Ascending aorta (tissue), 2 donors: ENCODE results near the gene DPP3. TPM values are rescaled to one million over a fixed set of nuclear protein-coding genes. Genes with fewer than 3 reads are reported as not detected.

Experiments used
- DNase-seq, 2 donors: peaks; one replicate each; pipeline ENCODE4 v3.0.0-alpha.2; 2019; ENCODE audit warnings: low spot score in 2 of 2
- H3K27ac ChIP-seq, 2 donors: fragments of 200-600 bp; sonication (generic); one replicate each; pipeline ENCODE4 v1.5.1; 2016 to 2017; ENCODE audit warnings: mild to moderate bottlenecking in 1 of 2
- H3K27me3 ChIP-seq: fragments of 200-600 bp; sonication (generic); one replicate; pipeline ENCODE4 v1.5.1; 2017
- H3K36me3 ChIP-seq, 2 donors: fragments of 200-600 bp; sonication (generic); one replicate each; pipeline ENCODE4 v1.5.1; 2016
- H3K4me1 ChIP-seq, 2 donors: fragments of 200-600 bp; sonication (generic); one replicate each; pipeline ENCODE4 v1.5.1; 2016 to 2017; ENCODE audit warnings: mild to moderate bottlenecking in 1 of 2
- H3K4me3 ChIP-seq, 2 donors: fragments of 200-600 bp; sonication (generic); one replicate each; pipeline ENCODE4 v1.5.1; 2016 to 2017; ENCODE audit warnings: mild to moderate bottlenecking in 1 of 2
- H3K9me3 ChIP-seq, 2 donors: fragments of 200-600 bp; sonication (generic); one replicate each; pipeline ENCODE4 v1.5.1; 2016
- CTCF ChIP-seq, 3 experiments: fragments of 200-600 bp in 2 of 3; fragments of 450-650 bp in 1 of 3; sonication (generic) in 2 of 3; IDR thresholded peaks; one replicate each; pipeline ENCODE4 v1.5.1; 2016 to 2019; ENCODE audit warnings: antibody characterized with exemption in 3 of 3, mild to moderate bottlenecking in 1 of 3, moderate library complexity in 1 of 3
- intact Hi-C: fragments of 100-400 bp; cut with DNase I; formaldehyde crosslinking; loops from one replicate; pipeline ENCODE4 v1.15.1; 2023
- total RNA-seq: library from RNA; depleted of rRNA; stranded (reverse); fragments of >200 nt; gene quantifications from one replicate; pipeline ENCODE4 v1.1.0, GENCODE V29; 2016

The DPP3 gene
- total RNA-seq, 1 donor from 2014 or later = 14.8 TPM

DNA sequence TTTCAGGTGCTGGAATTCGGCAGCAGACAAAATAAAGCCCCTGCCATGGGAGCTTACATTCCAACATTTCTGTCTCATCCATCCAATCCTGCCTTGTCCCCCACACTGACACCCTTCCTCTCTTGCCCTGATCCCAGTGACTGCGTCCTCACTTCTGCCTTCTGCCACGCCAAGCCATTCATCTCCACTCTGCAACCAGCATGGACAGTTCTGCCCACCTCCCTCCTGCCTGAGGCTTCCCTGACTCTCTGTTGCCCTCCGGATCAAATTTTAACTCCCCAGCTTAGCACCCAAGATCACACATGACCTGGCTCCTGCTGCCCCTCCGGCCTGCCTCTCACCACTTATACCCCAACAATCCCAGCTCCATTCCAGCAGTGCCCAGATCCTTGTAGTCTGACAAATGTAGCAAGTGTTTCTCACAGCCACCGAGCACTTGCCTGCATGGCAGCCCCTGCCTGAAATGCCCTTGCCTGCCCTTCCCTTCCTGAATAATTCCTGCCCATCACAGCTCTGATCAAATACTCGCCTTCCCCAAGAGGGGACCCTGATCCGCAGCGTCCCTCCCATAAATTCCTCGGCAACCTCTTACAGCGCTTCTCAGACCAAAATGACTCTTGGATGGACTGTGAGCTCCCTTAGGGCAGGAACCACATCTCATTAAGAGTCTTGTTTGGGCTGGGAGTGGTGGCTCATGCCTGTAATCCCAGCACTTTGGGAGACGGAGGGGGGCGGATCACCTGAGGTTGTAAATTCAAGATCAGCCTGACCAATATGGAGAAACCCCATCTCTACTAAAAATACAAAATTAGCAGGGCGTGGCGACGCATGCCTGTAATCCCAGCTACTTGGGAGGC, 68.8 kb downstream of the DPP3 start:
- Histone ChIP-seq H3K27me3 (no peaks in the 10 kb centered on the region), H3K4me3 (no peak overlapping the region), H3K9me3 (no peaks in the 10 kb centered on the region), H3K27ac (no peak overlapping the region), H3K36me3 (no peaks in the 10 kb centered on the region), H3K4me1 (peaks cover 3 to 17% of the 10 kb centered on the region in 2 donors)
- DNase-seq = no peak
- TF ChIP-seq CTCF (IDR thresholded peaks at IDR 0.05) = no peak
- intact Hi-C loops = no loop called here

GRCh38 chr11:66549696-66550095, 69.5 kb downstream of the DPP3 start:
- Histone ChIP-seq H3K27ac (no peak overlapping the region), H3K4me1 (peaks cover 3 to 15% of the 10 kb centered on the region in 2 donors), H3K4me3 (no peak overlapping the region), H3K36me3 (no peaks in the 10 kb centered on the region), H3K9me3 (no peaks in the 10 kb centered on the region), H3K27me3 (no peaks in the 10 kb centered on the region)
- TF ChIP-seq CTCF (IDR thresholded peaks at IDR 0.05) = no peak
- intact Hi-C loops = no loop called here
- DNase-seq = no peak

DNA sequence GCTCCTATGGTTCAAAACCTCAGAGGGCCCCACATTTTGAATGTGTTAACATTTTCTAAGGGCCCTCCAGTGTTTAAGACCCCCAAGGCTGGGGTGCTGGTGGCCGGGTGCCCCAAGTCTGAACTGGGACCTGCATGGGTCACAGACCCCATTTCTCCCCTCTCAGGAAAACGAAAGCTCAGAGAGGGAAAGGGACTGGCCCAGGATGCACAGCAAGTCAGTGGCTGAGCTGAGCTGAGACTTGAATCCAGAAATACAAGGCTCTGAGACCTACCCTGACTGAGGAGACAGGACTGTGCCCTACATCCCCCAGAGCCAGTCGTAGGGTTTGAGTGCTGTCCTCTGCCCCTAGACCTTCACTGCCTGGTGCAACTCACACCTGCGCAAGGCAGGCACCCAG, 70.7 kb downstream of the DPP3 start:
- H3K27ac ChIP-seq = no peak overlapping the region
- H3K9me3 ChIP-seq = no peaks in the 10 kb centered on the region
- H3K4me1 ChIP-seq = peaks cover 0 to 6% of the 10 kb centered on the region in 2 donors
- no peak for TF ChIP-seq CTCF (IDR thresholded peaks at IDR 0.05)
- no peaks in the 10 kb centered on the region for H3K27me3 ChIP-seq
- no peak overlapping the region for H3K4me3 ChIP-seq
- intact Hi-C loops = no loop called here
- no peak for DNase-seq
- H3K36me3 ChIP-seq = no peaks in the 10 kb centered on the region

- Histone ChIP-seq H3K36me3 (no peaks in the 10 kb centered on the region), H3K27me3 (no peaks in the 10 kb centered on the region), H3K9me3 (no peaks in the 10 kb centered on the region), H3K27ac (no peak overlapping the region), H3K4me3 (no peak overlapping the region), H3K4me1 (peaks cover 0 to 5% of the 10 kb centered on the region in 2 donors)
- DNase-seq = no peak
- intact Hi-C loops = no loop called here
- no peak for TF ChIP-seq CTCF (IDR thresholded peaks at IDR 0.05)
Measured at GRCh38 chr11:66554602-66555001, 74.4 kb downstream of the DPP3 start.

DNA sequence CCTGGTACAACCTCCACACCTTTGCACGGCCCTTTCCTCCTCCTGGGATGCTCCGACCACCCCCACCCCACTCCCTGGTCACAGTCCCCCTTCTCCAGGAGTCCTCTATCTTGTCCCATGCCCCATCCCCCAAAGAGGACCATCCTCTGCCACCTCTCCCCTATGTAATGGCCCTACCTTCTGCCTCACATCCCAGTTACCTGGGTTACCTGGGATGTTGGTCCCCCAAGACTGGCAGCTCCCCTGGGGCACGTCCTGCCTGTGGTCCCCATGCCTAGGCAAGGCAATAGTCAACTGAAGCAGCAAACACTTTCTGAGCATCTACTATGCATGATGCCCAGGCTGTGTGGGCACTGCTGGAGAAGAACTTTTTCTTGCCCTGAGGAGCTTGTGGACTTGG, 75.2 kb downstream of the DPP3 start:
- H3K27me3 ChIP-seq = no peaks in the 10 kb centered on the region
- no peak for TF ChIP-seq CTCF (IDR thresholded peaks at IDR 0.05)
- intact Hi-C loops = no loop called here
- DNase-seq = no peak
- no peak overlapping the region for H3K4me3 ChIP-seq
- no peaks in the 10 kb centered on the region for H3K9me3 ChIP-seq
- H3K4me1 ChIP-seq = peaks cover 0 to 5% of the 10 kb centered on the region in 2 donors
- no peak overlapping the region for H3K27ac ChIP-seq
- H3K36me3 ChIP-seq = no peaks in the 10 kb centered on the region
